ENCODE data around the gene GON4L.

The GON4L gene

GRCh38 chr1:155844860-155845421 lies 12.1 kb downstream of the GON4L start:
- no peak for TF ChIP-seq ZBTB7A (IDR thresholded peaks at IDR 0.05; ENCODE audit: low read depth)
- TF ChIP-seq CREB1 (IDR thresholded peaks at IDR 0.05; ENCODE audit: low read depth): no peak
- TF ChIP-seq FOXM1 (IDR thresholded peaks at IDR 0.05; ENCODE audit: borderline replicate concordance, low read depth): no peak
- no peak for TF ChIP-seq EP300 (IDR thresholded peaks at IDR 0.05; ENCODE audit: borderline replicate concordance)
- TF ChIP-seq TEAD4 (IDR thresholded peaks at IDR 0.05): no peak
- no peak for TF ChIP-seq TAF1 (IDR thresholded peaks at IDR 0.05; ENCODE audit: low read depth)
- no peak for TF ChIP-seq EGR1 (IDR thresholded peaks at IDR 0.05)
- no peak for TF ChIP-seq YY1 (IDR thresholded peaks at IDR 0.05; ENCODE audit: low read depth)
- TF ChIP-seq MAX (IDR thresholded peaks at IDR 0.05): no peak
- TF ChIP-seq CEBPB (IDR thresholded peaks at IDR 0.05): no peak
- TF ChIP-seq NFIC (IDR thresholded peaks at IDR 0.05): no peak
- no peak for TF ChIP-seq REST (IDR thresholded peaks at IDR 0.05; ENCODE audit: low read depth)
- no peak for TF ChIP-seq RAD21 (IDR thresholded peaks at IDR 0.05; ENCODE audit: low read depth)
- TF ChIP-seq TCF12 (IDR thresholded peaks at IDR 0.05; ENCODE audit: low read depth): no peak
- no peak for TF ChIP-seq USF1 (IDR thresholded peaks at IDR 0.05)

GRCh38 chr1:155840386-155840785 lies 16.6 kb downstream of the GON4L start:
- TF ChIP-seq FOXM1 (IDR thresholded peaks at IDR 0.05; ENCODE audit: borderline replicate concordance, low read depth) (no peak), TAF1 (IDR thresholded peaks at IDR 0.05; ENCODE audit: low read depth) (no peak), USF1 (IDR thresholded peaks at IDR 0.05) (no peak), ZBTB7A (IDR thresholded peaks at IDR 0.05; ENCODE audit: low read depth) (no peak), EGR1 (IDR thresholded peaks at IDR 0.05) (no peak), RAD21 (IDR thresholded peaks at IDR 0.05; ENCODE audit: low read depth) (no peak)

GRCh38 chr1:155835548-155835947 lies 21.5 kb downstream of the GON4L start:
- TF ChIP-seq EP300 (IDR thresholded peaks at IDR 0.05; ENCODE audit: borderline replicate concordance) (no peak), REST (IDR thresholded peaks at IDR 0.05; ENCODE audit: low read depth) (no peak), CREB1 (IDR thresholded peaks at IDR 0.05; ENCODE audit: low read depth) (no peak), TAF1 (IDR thresholded peaks at IDR 0.05; ENCODE audit: low read depth) (no peak), TEAD4 (IDR thresholded peaks at IDR 0.05) (no peak), CEBPB (IDR thresholded peaks at IDR 0.05) (no peak), ZBTB7A (IDR thresholded peaks at IDR 0.05; ENCODE audit: low read depth) (no peak), NFIC (IDR thresholded peaks at IDR 0.05) (no peak), EGR1 (IDR thresholded peaks at IDR 0.05) (no peak), YY1 (IDR thresholded peaks at IDR 0.05; ENCODE audit: low read depth) (no peak), FOXM1 (IDR thresholded peaks at IDR 0.05; ENCODE audit: borderline replicate concordance, low read depth) (no peak), MAX (IDR thresholded peaks at IDR 0.05) (no peak)

GRCh38 chr1:155834296-155834926 lies 22.6 kb downstream of the GON4L start:
- TF ChIP-seq RAD21 (IDR thresholded peaks at IDR 0.05; ENCODE audit: low read depth): no peak

GRCh38 chr1:155833665-155834295 lies 23.2 kb downstream of the GON4L start:
- no peak for TF ChIP-seq TAF1 (IDR thresholded peaks at IDR 0.05; ENCODE audit: low read depth)
- no peak for TF ChIP-seq USF1 (IDR thresholded peaks at IDR 0.05)
- no peak for TF ChIP-seq EGR1 (IDR thresholded peaks at IDR 0.05)
- no peak for TF ChIP-seq YY1 (IDR thresholded peaks at IDR 0.05; ENCODE audit: low read depth)
- no peak for TF ChIP-seq FOXM1 (IDR thresholded peaks at IDR 0.05; ENCODE audit: borderline replicate concordance, low read depth)
- TF ChIP-seq CREB1 (IDR thresholded peaks at IDR 0.05; ENCODE audit: low read depth): no peak
- no peak for TF ChIP-seq ZBTB7A (IDR thresholded peaks at IDR 0.05; ENCODE audit: low read depth)
- TF ChIP-seq RAD21 (IDR thresholded peaks at IDR 0.05; ENCODE audit: low read depth): no peak
